T47D (cell line): ENCODE data around the gene ECHDC1.

Experiments
- DNase-seq, 2 experiments: peaks; one replicate each; pipeline versions ENCODE4 v3.0.0 to v3.0.0-alpha.2; 2011 to 2012; ENCODE audit warnings: low read depth in 1 of 2, low spot score in 1 of 2
- JUND ChIP-seq: IDR thresholded peaks from 2 replicates; pipeline ENCODE4 v1.6.1; 2012; ENCODE audit warnings: low read depth
- in situ Hi-C: cut with HindIII; loops from 2 replicates; pipeline ENCODE4 v1.10.0; 2016; ENCODE audit warnings: low sequenced_read_pairs, low pct_unique_long_range_greater_than_20kb

The ECHDC1 gene

GRCh38 chr6:127328043-127328609 is 15.3 kb downstream of the ECHDC1 start:
- no peak for TF ChIP-seq JUND
- DNase-seq = no peak
- in situ Hi-C loops = no loop called here

- no peak for DNase-seq
- no peak for TF ChIP-seq JUND
- in situ Hi-C loops = no loop called here
These were observed 23.7 kb downstream of the ECHDC1 start for GRCh38 chr6:127319686-127320085.

DNA sequence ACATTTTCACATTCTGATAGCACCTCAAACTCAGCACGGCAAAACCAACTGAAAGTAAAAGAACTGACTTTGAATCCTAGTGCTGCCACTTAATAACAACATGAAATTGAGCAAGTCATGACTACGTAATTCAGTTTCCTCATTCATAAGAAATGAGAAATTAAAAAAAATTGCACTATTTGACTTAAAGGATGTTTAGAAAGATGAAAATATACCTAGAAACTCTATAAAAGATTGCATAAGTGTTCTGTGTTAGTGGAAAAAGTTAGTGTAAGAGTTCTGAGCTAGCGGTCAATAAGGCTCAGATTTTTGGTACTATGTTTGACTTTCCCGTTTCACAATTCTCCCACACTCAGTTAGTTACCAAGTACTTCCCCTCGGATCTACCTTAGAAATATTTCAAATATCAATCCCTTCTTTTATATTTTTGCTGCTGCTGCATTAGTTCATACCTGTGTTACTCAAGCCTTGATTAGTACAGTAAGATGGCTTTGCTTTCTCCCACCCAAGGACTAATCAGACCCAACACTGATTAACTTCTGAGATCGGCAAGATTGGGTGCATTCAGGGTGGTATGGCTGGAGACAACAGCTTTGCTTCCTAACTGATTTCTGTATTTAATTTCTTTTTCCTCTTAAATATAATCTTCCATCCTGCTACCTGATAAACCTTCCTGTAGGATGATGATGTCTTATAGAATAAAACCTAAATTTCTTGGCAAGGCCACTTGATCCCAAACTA is 25.9 kb downstream of the ECHDC1 start:
- no peak for TF ChIP-seq JUND

DNA sequence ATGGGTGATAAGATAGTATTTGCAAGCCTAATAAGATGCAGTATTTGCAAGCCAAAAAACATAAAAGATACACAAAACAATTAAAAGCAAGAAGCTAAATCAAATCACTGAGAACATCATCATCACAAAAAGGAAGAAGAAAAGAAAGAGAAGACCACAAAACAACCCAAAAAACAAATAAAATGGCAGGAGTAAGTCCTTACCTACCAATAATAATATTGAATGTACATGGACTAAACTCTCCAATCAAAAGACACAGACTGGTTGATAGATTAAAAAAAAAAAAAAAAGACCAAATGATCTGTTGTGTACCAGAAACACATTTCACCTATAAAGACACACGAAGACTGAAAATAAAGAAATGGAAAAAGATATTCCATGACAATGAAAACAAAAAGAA is 37.7 kb downstream of the ECHDC1 start:
- DNase-seq = no peak
- in situ Hi-C loops = no loop called here
- TF ChIP-seq JUND = no peak

More for the DNA sequence above, 25.9 kb downstream of the ECHDC1 start:
- in situ Hi-C loops = no loop called here
- no peak for DNase-seq

- no peak for TF ChIP-seq JUND
- in situ Hi-C loops = no loop called here
- no peak for DNase-seq
These were observed 39.5 kb downstream of the ECHDC1 start for GRCh38 chr6:127303917-127304316.

GRCh38 chr6:127302728-127303660 is 40.4 kb downstream of the ECHDC1 start:
- in situ Hi-C loops = no loop called here
- DNase-seq = peak; percentile 2 to 61
- no peak for TF ChIP-seq JUND

DNA sequence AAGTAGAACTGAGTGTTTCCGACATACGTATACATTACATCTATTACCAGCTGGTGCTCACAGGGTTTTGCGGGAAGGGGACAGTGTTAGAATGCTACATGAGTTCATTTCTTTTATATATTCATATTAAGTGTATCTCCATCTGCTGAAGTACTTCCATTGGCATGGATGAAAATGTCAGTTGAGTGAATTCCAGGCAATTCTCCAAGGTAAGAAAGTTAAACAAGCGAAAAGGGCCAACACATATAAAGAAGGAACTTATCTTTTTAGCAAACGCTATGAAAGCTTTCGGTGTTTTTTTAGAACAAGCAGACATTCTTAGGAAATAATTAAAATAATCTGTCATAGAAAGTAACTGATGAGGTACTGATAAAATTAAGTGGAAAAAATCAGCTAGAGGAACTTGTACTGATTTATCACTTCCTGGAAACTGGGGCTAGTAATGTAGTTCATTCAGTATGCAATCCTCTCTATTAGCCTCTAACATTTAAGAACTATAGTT is 42.2 kb downstream of the ECHDC1 start:
- no peak for TF ChIP-seq JUND
- DNase-seq = no peak
- in situ Hi-C loops = no loop called here

- no peak for TF ChIP-seq JUND
- DNase-seq = peak in 1 of 2 experiments; percentile 5
- in situ Hi-C loops = no loop called here
These were observed 43.0 kb downstream of the ECHDC1 start for GRCh38 chr6:127300411-127300810.

DNA sequence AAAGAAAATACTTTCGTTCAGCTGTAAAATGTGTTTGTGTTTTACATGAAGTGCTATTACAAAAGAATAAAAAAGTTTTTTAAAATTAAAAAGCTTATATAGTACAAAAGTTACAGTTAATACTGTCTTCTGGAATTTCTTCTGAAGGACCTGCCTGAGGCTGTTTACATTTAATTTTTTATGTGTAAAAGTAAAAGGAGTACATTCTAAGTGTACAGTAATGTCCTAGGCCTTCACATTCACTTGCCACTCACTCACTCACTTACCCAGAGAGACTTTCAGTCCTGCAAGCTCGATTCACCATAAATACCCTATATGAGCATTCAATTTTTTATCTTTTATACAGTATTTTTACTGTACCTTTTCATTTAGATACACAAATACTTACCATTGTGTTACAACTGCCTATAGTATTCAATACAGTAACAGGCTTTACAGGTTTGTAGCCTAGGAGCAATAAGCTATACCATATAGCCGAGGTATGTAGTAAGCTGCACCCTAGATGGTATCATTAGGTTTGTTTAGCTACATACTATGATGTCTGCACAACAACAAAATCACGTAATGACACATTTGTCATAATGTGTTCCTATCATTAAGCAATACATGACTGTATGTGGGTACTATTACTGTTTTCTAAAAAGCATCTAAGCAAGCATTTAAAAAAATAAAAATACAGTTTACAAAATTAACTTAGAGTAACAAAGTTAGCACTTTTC is 43.7 kb downstream of the ECHDC1 start:
- peak in 1 of 2 experiments; percentile 56 for DNase-seq
- TF ChIP-seq JUND = no peak
- in situ Hi-C loops = no loop called here

DNA sequence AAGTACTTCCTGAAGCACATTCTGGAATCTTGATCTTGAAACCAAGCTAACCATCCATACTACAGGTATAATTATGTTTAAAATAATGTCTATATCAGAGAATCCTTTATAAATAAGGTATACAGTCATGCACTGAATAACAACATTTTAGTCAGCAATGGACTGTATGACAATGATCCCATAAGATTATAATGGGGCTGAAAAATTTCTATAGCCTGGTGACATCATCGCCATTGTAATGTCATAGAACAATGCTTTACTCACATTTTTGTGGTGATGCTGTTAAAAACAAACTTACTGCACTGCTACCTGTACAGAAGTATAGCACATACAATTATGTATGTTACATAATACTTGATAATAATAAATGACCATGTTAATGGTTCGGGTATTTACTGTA is 44.9 kb downstream of the ECHDC1 start:
- no peak for DNase-seq
- in situ Hi-C loops = no loop called here

DNA sequence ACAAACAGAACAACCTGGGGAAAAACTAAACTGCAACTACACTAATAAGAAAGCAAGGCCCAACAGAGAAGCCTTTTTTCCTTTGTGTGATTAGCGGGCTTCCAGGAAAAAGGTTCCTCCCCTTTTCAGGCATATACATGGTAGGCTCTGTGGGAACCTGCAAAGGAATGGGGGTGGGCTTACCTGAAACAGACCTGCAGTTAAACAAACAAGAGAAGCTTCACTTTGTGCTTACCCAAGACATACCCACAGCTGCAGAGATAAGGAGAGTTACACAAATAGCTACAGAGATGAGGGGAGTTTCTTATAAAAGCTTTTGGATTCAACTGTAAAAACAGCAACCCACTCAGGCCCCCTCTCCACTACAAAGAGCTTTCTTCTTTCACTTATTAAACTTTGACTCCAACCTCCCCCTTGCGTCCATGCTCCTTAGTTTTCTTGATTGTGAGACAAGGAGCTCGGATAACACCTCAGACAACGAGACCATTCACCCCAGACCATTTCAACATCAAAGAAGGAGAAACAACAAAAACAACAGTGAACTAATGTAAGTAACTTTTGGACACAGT is 45.8 kb downstream of the ECHDC1 start:
- no peak for DNase-seq
- in situ Hi-C loops = no loop called here
- no peak for TF ChIP-seq JUND

More for the DNA sequence above, 44.9 kb downstream of the ECHDC1 start:
- no peak for TF ChIP-seq JUND

- in situ Hi-C loops = no loop called here
- no peak for TF ChIP-seq JUND
- no peak for DNase-seq
These were observed 51.9 kb downstream of the ECHDC1 start for GRCh38 chr6:127291495-127291894.
